IPS-18a (cell line): ENCODE data around the gene AKAP13.

Source experiments
- H3K27ac ChIP-seq: one replicate; pipeline ENCODE4 v1.5.1; 2013; ENCODE audit warnings: low read length
- H3K27me3 ChIP-seq: one replicate; pipeline ENCODE4 v1.6.1; 2013; ENCODE audit warnings: mild to moderate bottlenecking, low read length; ENCODE audit not compliant: control insufficient read depth, insufficient read depth
- H3K36me3 ChIP-seq: one replicate; pipeline ENCODE4 v1.6.1; 2013; ENCODE audit warnings: low read depth, low read length; ENCODE audit not compliant: control insufficient read depth
- H3K4me1 ChIP-seq: one replicate; pipeline ENCODE4 v1.6.1; 2013; ENCODE audit warnings: low read depth, low read length; ENCODE audit not compliant: control insufficient read depth
- H3K4me3 ChIP-seq: one replicate; pipeline ENCODE4 v1.5.1; 2013; ENCODE audit warnings: low read length
- H3K9ac ChIP-seq: one replicate; pipeline ENCODE4 v1.6.1; 2013; ENCODE audit warnings: mild to moderate bottlenecking, low read length, moderate library complexity
- H3K9me3 ChIP-seq: one replicate; pipeline ENCODE4 v1.6.1; 2013; ENCODE audit warnings: low read depth, low read length; ENCODE audit not compliant: control insufficient read depth

Gene AKAP13

GRCh38 chr15:85443046-85443445 is 62.6 kb downstream of the AKAP13 start:
- Histone ChIP-seq H3K9ac (peak overlapping the region; percentile 14), H3K27me3 (no peaks in the 10 kb centered on the region), H3K27ac (no peak overlapping the region), H3K4me1 (peaks cover 21% of the 10 kb centered on the region), H3K4me3 (no peak overlapping the region), H3K9me3 (no peaks in the 10 kb centered on the region), H3K36me3 (no peaks in the 10 kb centered on the region)

DNA sequence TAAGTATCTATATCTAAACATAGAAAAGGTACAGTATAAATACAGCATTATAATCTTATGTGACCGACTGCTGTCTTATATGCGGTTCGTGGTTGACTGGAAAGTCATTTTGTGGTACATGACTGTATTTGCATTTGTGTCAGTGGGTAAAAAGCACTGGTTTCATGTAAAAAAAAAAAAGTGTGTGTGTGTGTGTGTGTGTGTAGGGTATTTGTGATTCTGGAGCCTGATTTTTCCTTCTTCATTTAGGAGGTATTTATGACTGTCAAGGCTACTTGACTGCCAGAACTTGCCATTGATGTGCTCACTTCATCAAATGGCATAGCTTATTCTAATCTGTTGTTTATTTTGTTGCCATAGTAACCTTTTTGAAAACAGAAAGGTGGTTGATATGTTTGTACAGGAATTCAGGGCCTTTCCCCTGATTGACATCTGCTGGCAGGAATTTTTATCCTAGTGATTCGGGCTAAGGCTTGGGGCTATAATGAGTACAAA is 63.2 kb downstream of the AKAP13 start:
- peak overlapping the region; percentile 37 for H3K27ac ChIP-seq
- no peak overlapping the region for H3K4me3 ChIP-seq
- peak overlapping the region; percentile 14 for H3K9ac ChIP-seq
- peaks cover 21% of the 10 kb centered on the region for H3K4me1 ChIP-seq
- H3K9me3 ChIP-seq: no peaks in the 10 kb centered on the region
- H3K27me3 ChIP-seq: no peaks in the 10 kb centered on the region
- H3K36me3 ChIP-seq: no peaks in the 10 kb centered on the region

DNA sequence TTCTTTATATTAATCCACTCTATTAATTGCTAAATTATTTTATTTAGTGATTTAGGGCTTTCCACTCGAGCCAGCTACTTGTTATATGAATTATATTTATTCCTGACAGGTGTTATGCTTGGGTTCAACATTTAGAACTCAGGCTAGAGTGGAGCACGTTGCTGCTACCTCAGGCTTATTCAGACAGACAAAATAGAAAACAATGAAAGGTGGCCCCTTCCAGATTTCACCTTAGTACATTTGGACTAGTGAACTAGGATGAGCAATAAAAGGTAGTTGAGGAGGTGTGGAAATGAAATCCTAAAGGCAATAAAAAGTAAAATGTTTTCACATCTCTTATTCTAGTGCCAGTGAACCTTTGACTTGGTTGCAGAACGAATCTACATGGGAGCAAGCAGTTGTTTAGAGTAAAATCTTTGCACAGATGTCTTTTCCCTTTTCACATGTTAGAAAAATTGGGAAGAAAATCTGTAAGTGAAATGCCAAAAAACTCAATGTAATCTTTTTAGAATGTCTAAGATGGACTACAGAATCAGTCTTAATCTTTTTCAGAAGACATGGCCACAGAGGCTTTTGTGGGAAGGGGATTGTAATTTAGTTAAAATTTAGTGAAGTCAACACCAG is 63.8 kb downstream of the AKAP13 start:
- Histone ChIP-seq H3K4me3 (no peak overlapping the region), H3K27me3 (no peaks in the 10 kb centered on the region), H3K4me1 (peaks cover 21% of the 10 kb centered on the region), H3K36me3 (no peaks in the 10 kb centered on the region), H3K9me3 (no peaks in the 10 kb centered on the region), H3K27ac (no peak overlapping the region), H3K9ac (peak overlapping the region; percentile 3)

- no peaks in the 10 kb centered on the region for H3K27me3 ChIP-seq
- no peaks in the 10 kb centered on the region for H3K9me3 ChIP-seq
- peaks cover 21% of the 10 kb centered on the region for H3K4me1 ChIP-seq
- H3K36me3 ChIP-seq: no peaks in the 10 kb centered on the region
- no peak overlapping the region for H3K27ac ChIP-seq
- no peak overlapping the region for H3K4me3 ChIP-seq
- no peak overlapping the region for H3K9ac ChIP-seq
These were observed 65.0 kb downstream of the AKAP13 start for GRCh38 chr15:85445361-85445760.

DNA sequence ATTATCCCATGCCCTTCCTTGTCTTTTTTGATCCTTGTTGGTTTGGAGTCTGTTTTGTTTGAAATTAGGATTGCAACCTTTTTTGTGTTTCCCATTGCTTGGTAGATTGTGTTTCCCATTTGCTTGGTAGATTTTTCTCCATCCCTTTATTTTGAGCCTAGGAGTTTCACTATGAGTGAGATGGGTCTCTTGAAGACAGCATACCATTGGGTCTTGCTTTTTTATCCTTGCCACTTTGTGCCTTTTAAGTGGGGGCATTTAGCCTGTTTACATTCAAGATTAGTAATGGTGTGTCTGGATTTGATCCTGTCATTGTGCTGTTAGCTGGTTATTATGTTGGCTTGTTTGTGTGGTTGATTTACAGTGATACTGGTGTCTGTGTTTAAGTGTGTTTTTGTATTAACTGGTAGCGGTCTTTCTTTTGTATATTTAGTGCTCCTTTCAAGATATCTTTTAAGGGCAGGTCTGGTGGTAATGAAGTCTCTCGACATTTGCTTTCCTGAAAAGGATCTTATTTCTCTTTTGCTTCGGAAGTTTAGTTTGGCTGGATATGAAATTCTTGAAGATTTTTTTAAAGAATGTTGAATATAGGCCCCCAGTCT is 70.8 kb downstream of the AKAP13 start:
- Histone ChIP-seq H3K27me3 (no peaks in the 10 kb centered on the region), H3K4me1 (peaks cover 11% of the 10 kb centered on the region), H3K36me3 (no peaks in the 10 kb centered on the region), H3K4me3 (no peak overlapping the region), H3K9me3 (no peaks in the 10 kb centered on the region), H3K9ac (no peak overlapping the region), H3K27ac (no peak overlapping the region)

- no peaks in the 10 kb centered on the region for H3K36me3 ChIP-seq
- peaks cover 11% of the 10 kb centered on the region for H3K4me1 ChIP-seq
- H3K27ac ChIP-seq: no peak overlapping the region
- no peak overlapping the region for H3K9ac ChIP-seq
- no peaks in the 10 kb centered on the region for H3K27me3 ChIP-seq
- no peaks in the 10 kb centered on the region for H3K9me3 ChIP-seq
- no peak overlapping the region for H3K4me3 ChIP-seq
These were observed 72.0 kb downstream of the AKAP13 start for GRCh38 chr15:85452436-85452835.

DNA sequence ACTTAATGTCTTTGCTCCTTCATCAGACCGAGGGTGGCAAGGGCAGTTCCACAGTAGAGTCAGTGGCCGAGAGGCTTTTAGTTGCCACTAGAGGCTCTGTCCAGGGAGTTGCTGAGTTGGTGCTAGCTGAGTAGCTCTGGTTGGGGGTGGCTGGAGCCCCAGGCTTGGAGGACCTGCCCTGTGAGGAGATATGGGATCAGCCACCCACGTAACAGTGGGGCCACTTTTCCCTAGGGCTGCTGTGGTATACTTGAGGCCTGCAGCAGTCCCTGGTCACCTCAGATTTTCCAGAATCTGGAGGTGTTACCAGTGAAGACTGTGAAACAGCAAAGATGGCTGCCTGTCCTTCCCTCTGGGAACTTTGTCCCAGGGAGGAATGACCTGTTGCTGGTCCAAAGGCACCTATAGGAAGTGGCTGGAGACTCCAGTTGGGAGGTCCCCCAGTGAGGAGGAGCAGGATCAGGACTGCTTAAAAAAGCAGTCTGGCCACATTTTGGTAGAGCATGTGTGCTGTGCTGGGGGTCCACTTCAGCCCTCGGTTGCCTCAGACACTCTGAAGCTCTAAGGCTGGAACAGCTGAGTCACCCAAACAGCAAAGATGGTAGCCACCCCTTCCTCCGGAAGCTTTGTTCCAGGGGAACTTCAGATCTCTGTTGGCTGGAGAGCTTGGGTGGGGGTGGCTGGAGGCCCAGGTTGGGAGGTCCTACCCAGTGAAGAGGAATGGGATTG is 72.9 kb downstream of the AKAP13 start:
- no peak overlapping the region for H3K4me3 ChIP-seq
- H3K9me3 ChIP-seq: no peaks in the 10 kb centered on the region
- peaks cover 11% of the 10 kb centered on the region for H3K4me1 ChIP-seq
- H3K9ac ChIP-seq: no peak overlapping the region
- no peak overlapping the region for H3K27ac ChIP-seq
- no peaks in the 10 kb centered on the region for H3K27me3 ChIP-seq
- no peaks in the 10 kb centered on the region for H3K36me3 ChIP-seq

DNA sequence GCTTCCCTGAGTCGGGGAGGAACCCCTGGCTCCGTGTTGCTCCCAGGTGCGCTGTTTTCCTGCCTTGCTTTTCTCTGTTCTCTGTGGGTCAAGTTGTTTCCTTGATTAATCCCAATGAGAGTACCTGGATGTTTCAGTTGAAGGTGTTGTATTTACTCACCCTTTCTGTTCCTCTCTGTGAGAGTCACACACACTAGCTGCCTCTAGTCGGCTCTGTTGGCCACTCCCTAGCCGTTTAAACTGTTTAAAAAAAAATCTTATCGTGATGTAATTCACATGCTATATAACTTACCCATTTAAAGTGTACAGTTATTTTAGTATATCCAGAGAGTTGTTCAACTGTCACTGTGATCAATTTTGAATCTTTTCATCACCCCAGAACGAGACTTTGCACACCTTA is 74.0 kb downstream of the AKAP13 start:
- H3K9ac ChIP-seq: no peak overlapping the region
- no peak overlapping the region for H3K27ac ChIP-seq
- no peaks in the 10 kb centered on the region for H3K9me3 ChIP-seq
- no peak overlapping the region for H3K4me3 ChIP-seq
- peaks cover 11% of the 10 kb centered on the region for H3K4me1 ChIP-seq
- H3K36me3 ChIP-seq: no peaks in the 10 kb centered on the region
- no peaks in the 10 kb centered on the region for H3K27me3 ChIP-seq

DNA sequence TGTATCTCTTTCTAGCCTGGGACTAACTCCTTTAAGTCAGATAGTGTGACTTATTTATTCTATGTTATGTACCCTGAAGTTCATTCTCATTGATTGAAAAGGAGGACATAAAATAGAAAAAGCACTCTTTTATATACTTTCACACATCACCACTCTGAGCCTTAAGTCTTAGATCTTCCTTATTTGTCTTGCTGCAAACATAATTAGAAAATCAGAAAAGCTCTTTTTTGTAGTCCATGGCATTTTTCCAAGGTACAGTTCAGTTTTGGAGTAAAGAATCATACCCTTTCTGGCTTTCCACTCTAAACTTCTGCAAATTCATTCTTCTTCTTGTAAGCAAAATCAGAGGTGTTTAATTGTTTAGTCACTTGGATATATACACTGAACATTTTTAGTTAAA is 75.5 kb downstream of the AKAP13 start:
- no peak overlapping the region for H3K9ac ChIP-seq

DNA sequence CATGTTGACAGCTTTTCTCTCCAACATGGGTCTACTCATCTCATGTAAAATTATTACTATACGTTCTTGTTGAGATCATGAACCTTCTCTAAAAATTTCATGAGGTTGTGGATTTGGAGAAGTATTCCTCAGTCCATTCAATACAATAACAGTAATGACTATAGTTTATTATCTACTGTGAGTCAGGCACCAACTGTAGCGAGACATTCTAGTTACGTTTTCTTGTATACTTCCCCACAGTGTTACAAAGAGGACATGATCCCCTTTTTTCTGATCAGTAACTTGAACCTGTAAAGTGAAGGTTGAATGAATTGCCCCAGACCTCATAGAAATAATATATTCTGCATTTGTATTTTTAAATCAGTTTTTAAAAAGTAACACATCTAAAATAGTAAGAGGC is 76.4 kb downstream of the AKAP13 start:
- peaks cover 18% of the 10 kb centered on the region for H3K4me1 ChIP-seq
- no peak overlapping the region for H3K27ac ChIP-seq
- no peak overlapping the region for H3K4me3 ChIP-seq
- no peaks in the 10 kb centered on the region for H3K36me3 ChIP-seq
- no peak overlapping the region for H3K9ac ChIP-seq
- H3K9me3 ChIP-seq: no peaks in the 10 kb centered on the region
- H3K27me3 ChIP-seq: no peaks in the 10 kb centered on the region

More for the DNA sequence above, 75.5 kb downstream of the AKAP13 start:
- Histone ChIP-seq H3K4me1 (peaks cover 18% of the 10 kb centered on the region), H3K27ac (no peak overlapping the region), H3K9me3 (no peaks in the 10 kb centered on the region), H3K36me3 (no peaks in the 10 kb centered on the region), H3K4me3 (no peak overlapping the region), H3K27me3 (no peaks in the 10 kb centered on the region)

- no peaks in the 10 kb centered on the region for H3K27me3 ChIP-seq
- no peaks in the 10 kb centered on the region for H3K36me3 ChIP-seq
- no peak overlapping the region for H3K4me3 ChIP-seq
- no peaks in the 10 kb centered on the region for H3K9me3 ChIP-seq
- no peak overlapping the region for H3K27ac ChIP-seq
- H3K4me1 ChIP-seq: peaks cover 18% of the 10 kb centered on the region
- H3K9ac ChIP-seq: no peak overlapping the region
These were observed 77.1 kb downstream of the AKAP13 start for GRCh38 chr15:85457392-85457968.
